GM12872 (cell line): Measurements from ENCODE around the gene CHAD.

Source experiments
- CTCF ChIP-seq: IDR thresholded peaks from 3 replicates; pipeline ENCODE4 v1.5.1; 2011; ENCODE audit warnings: low read depth, mild to moderate bottlenecking, low read length, moderate library complexity; ENCODE audit not compliant: insufficient read depth

The CHAD gene

GRCh38 chr17:50445730-50446325 lies 22.9 kb downstream of the CHAD start:
- no peak for TF ChIP-seq CTCF

DNA sequence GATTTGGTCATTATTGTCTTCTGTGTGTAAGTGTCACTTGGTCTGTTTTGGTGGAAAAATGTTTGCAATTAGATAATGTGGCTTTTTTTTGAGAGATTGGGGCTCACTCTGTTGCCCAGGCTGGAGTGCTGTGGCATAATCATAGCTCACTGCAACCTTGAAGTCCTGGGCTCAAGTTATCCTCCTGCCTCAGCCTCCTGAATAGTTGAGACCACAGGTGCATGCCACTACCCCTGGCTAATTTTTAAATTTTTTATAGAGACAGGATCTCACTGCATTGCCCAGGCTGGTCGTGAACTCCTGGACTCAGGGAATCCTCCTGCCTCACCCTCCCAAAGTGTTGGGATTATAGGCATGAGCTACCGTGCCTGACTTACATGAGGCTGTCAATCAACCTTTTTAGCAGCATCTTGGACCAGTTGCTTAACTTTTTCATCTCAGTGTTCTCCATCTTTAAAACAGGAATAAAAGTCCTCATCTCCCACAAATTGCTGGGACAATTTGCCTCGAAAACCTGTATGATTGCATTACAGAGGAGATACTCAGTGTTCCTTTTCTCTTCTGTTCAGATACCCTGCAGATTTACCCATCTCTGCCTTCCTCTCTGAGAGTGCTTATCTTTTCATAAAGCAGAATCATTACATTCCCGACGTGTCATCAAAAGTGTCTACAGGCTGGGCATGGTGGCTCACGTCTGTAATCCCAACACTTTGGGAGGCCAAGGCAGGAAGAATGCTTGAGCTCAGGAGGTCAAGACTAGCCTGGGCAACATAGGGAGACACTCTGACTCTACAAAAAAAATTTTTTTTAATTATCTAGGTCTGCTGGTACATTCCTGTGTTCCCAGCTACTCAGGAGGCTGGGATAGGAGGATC lies 23.6 kb downstream of the CHAD start:
- no peak for TF ChIP-seq CTCF

GRCh38 chr17:50443505-50443974 lies 25.1 kb downstream of the CHAD start:
- no peak for TF ChIP-seq CTCF

DNA sequence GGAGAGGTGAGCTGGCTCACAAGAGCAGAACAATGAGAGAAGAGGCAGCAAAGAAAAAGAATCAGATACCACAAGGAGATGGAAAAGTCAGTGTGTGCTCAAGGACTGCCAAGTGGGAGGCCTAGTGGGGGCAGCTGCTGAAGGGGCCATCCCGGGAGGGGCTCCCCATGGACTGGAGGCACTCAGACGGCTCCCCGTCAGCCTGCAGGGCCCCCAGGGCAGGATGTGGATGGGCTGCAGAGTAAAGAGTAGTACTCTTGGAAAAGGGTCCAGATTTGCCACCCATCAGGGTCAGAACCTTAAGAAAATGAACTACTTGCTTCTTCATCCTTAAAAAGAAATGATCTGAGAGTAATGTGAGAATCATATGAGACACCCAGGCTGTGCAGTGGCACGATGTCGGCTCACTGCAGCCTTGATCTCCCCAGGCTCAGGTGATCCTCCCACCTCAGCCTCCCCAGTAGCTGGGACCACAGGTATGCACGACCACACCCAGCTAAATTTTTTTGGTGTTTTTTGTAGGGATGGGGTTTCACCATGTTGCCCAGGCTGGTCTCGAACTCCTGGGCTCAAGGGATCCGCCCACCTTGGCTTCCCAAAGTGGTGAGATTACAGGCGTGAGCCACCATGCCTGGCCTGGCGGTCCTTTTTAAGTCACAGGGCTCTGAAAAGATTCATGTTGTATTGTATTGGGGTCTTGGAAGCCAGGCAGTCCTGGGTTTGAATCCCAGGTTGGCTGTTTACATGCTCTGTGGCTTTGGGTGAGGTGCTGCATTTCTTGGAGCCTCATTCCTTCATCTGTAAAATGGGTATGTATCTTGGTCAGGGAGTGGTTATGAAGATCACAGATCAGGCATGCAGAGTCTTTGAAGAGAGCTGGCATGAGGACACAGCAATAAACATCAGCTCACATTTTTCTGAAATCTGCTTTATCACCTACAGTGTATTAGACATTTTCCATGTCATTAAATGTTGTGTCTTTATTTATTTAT lies 27.5 kb downstream of the CHAD start:
- TF ChIP-seq CTCF = no peak

GRCh38 chr17:50440172-50440837 lies 28.4 kb downstream of the CHAD start:
- no peak for TF ChIP-seq CTCF

DNA sequence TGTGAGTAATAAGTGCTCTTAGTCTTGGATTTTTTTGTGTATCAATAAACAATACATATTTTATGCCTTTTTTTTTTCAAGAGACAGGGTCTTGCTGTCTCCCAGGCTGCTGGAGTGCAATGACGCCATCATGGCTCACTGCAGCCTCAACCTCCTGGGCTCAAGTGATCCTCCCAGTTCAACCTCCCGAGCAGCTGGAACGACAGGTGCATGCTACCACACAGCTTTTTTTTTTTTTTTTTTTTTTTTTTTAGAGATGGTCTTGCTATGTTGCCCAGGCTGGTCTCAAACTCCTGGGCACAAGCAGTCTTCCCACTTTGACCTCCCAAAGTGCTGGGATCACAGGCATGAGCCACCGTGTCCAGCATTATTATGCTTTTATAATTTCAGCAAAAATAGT lies 29.7 kb downstream of the CHAD start:
- TF ChIP-seq CTCF = no peak

DNA sequence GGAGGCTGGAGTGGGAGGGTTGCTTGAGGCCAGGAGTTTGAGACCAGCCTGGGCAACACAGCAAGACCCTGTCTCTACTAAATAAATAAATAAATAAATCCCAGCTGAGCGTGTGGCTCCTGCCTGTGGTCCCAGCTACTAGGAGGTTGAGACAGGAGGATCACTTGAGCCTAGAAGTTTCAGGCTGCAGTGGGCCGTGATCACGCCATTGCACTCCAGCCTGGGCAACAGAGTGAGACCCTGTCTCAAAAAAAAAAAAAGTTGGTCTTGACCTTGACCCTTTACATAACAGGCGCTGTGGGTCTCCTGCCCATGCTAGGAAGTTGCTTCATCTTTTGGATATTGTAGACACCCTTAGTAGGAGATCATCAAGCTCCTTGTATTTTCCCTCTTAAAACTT lies 31.3 kb downstream of the CHAD start:
- TF ChIP-seq CTCF = no peak
